ENCODE results near the gene LRP1.

DNA sequence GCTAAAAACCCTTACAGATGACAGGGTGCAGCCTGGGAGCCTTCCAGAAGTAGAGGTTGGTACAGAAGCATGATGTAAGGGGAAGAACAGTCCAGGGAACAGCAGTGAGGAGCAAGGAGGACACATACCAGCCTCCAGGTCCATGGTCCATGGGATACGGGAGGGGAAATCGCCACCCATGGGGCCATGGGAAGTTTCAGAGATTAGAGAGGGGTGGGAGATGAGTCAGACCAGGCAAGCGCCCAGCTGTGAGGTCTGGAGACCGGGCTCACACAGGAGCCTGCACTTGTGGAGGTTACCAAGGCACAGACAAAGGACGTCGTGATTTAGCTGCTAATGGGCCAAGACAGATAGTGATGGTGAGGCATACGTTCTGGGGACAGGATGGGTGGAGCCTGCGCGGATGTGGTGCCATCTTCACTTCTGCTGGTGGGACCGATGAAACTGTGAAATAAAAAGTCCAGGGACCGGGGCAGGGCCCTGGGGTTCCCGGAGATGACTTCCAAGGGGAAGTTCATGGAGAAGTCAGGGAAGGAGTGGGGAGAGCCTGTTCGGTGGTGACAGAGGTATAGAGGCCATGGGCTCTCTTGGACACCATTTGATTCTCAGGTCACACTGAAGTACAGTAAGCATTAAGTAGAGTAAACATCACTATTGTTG is 36.8 kb downstream of the LRP1 start:
- TF ChIP-seq CTCF (conservative IDR thresholded peaks at IDR 0.05; ENCODE audit: low read length) (no peak), EZH2phosphoT487 (IDR thresholded peaks at IDR 0.05; ENCODE audit: borderline replicate concordance, low read depth, low read length) (no peak)
